Activated CD8-positive, alpha-beta memory T cell treated with anti-CD3 and anti-CD28 coated beads for 4 hours (primary cell): Measurements from ENCODE around the gene ERBB4.
"Not testable (repeated sequence)": the region's sequence is repeated elsewhere in the genome, so short reads cannot be mapped to it uniquely, and the experiment has no call there.

Experiments
- DNase-seq, 2 donors: peaks; one replicate each; pipeline ENCODE4 v3.0.0-alpha.2; 2020; ENCODE audit warnings: low read depth in 2 of 2

Gene ERBB4

DNA sequence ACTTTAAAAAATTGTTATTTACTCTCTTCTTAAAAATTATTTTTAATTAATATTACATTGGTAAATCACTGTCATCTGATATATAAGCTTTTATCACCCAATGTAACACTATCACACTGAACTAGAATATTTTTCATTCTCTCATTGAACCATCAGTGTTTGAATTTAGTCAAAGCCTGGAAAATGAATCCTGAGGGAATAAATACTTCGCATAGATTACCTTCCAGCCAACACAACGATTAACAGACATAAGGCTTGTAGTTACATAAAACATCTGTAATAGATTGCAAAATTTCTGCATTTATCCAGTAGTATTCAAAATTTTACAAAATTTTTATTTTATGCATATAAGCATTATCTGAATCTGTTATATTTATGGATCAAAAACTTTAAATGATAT lies 314.9 kb downstream of the ERBB4 start:
- DNase-seq: no peak

DNA sequence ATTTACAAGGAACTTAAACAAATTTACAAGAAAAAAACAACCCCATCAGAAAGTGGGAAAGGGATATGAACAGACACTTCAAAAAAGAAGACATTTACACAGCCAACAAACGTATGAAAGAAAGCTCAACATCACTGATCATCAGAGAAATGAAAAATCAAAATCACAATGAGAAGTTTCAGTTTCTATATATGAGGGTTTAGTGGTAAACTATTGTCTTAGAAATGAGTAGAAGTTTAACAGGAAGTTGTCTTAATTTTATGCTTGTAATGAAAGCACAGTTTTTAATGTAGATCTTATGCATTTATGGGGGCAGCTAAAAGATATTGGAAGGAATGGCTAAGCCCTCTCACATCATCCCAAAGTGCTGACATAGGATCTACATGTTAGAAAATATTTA lies 325.4 kb downstream of the ERBB4 start:
- DNase-seq: no peak

DNA sequence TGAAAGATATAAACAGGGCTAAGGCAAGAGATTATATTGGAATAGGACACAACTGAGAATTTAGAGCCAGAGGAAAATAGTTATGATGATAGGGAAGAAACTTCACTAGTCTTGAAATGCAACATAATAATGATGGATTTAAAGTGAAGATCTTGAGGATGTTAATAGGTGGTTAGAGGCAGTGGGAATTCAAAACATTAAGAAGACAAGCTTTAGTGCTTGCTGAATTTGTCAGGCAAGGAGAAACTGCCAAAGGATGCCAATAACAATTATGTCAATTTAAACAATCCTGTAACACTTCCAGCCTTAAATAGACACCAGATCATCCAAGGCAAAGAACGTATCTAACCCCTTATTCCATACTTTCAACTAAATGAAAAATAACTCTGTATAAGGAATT lies 330.1 kb downstream of the ERBB4 start:
- no peak for DNase-seq

DNA sequence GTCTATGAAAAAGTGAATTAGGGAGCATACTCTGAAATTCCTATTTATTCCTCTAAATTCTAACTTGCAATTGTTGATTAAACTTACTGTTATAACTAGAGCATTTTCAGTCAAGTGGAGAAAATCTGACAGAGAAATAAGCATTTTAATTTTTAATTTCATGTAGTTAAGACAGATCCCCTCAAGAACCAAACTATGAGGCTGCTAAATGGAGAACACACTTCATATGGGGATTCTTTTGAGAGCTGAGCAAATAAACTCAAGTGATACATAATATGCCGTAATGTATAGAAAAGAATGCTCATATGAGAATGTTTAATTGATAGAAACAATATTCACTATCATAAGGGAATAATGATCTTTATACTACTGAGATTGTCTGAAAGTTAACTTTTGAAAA lies 340.8 kb downstream of the ERBB4 start:
- DNase-seq: no peak

DNA sequence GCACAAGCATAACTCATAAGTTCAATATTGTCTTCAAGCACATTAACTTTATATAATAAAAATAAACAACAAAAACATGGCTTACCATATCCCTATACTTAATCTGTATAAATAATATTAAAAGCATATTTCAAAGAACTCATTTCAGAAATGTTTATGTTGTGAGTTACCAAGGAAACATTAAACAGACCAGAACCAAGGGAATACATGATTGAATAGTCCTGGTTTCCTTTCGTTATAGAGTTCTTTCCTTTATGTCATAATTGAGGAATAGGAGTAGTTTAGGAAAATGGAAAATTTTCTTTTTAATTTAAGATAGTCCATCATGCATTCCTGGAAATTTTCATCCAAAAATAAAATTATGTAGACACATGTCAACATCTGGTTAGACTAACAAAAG lies 343.0 kb downstream of the ERBB4 start:
- DNase-seq: no peak

DNA sequence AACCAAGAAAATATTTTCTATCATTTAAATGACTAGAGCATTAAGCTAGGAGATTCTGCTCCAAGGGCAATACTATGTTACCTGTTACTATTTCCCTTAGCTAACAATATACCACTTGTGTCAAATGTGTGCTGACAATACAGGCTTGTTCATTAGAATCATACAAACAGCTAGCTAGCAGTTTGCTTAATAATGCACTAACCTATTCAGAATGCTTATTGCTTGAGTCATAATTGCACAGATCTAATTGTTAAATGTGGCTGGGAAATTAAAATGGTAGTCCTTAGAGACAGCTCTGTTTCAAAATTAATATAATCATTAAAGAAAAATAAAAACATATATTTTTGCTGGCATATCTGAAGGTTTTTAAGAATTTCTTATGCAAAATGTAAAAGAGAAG lies 344.2 kb downstream of the ERBB4 start:
- DNase-seq: no peak

DNA sequence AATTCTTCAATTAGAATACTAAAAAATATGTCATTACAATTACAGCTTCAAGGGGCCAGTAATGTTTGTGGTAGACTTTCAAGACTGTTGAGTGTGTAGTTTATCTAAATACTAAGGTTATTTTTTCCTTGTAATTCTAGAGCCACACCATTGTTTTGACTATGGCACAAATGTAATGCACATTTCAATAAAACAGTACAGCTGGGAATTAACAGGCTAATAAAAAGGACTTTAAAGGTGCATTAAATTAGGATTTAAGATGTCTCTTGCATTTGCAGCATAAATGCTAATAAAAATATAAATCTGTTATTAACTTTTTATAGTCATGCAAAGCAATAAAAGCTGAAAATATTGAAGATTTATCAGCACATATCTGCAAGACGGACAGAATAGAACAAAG lies 344.8 kb downstream of the ERBB4 start:
- DNase-seq: no peak

DNA sequence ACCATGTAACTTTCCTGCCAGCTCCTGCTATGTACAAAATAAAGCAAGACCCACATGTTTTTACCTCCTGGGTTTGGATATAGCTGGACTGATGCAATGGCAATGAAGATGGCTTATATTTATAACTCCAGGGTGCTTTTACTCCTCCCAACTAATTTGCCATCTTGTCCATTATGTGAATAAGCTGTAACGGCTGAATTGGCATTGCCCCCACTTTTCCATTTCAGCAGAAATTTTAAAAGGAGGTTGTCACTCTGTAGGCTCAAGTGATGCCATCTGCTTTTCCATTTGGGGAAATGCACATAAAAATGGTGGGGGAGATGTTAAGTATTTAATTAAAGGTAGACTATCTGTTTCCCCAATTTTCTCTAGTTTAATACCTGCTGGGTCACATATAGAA lies 345.5 kb downstream of the ERBB4 start:
- DNase-seq: no peak

DNA sequence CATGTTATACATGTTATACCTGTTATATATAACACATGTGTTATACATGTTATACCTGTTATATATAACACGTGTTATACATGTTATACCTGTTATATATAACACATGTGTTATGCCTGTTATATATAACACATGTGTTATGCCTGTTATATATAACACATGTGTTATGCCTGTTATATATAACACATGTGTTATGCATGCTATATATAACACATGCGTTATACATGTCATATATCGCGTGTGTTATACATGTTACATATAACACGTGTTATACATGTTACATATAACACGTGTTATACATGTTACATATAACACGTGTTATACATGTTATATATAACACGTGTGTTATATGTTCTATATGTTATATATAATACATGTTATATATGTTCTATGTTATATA lies 347.2 kb downstream of the ERBB4 start:
- not testable (repeated sequence) for DNase-seq

DNA sequence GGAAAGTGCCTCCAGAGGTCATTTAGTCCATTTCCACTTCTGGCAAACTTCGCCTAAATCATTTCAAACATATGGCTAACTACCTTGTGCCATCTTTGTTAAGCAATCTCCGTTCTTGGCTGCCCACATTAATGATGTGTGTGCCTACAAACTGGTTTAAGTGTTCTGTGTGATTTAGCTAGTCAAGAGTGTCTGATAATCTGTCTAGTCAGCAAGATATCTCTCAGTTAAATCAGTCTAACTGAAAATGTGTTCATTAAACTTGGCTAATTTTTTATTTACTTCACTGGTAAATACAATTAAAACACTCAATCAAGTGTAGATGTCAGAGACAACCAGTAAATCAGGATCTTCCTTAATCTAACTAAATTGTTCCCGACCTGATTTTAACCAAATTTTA lies 352.4 kb downstream of the ERBB4 start:
- DNase-seq: no peak

DNA sequence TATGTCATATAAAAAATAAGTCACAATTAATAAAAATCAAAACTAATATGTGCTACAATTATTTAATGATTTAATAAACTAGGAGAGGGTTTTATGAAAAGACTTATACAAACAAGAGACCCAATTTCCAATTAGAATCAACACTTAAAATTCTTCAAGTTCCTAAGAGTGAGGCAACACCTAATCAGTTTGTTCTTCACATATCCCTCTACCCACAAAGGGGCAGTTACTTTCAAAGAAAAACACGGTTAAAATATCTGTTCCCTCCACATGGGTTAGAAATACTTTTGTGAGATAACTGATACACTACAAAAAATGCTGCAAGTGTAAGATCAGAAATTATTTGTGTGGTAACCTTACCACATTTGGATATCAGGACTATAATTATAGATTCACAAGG lies 357.0 kb downstream of the ERBB4 start:
- DNase-seq: no peak

DNA sequence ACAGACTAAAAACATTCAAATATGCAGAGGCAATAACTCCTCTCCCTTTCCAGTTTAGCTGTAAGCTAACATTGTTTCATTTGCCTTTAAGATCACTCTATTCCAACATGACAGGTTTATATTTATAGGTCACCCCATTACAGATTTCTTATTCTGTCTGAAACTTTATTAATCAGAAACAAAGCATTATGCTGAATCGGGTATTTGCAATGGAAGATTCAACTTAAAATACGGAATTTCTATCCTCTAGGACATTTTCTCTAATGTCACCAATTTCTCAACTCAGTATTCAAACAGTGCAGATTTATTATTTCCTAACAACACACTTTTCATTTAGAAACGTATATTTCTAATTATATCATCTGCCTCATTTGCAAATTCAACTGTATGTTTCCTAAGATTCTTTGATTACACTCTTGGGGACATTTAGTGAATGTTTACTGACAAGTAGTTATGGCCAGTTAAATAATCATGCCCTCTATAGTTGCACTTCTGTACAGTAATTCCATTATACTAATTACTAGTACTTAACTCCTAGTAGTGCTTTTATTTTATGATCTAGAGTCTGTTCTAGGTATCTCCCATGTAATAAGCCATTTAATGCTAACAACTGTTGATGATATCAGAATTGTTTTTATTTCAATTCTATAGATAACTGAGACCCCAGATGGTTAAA lies 358.1 kb downstream of the ERBB4 start:
- no peak for DNase-seq

DNA sequence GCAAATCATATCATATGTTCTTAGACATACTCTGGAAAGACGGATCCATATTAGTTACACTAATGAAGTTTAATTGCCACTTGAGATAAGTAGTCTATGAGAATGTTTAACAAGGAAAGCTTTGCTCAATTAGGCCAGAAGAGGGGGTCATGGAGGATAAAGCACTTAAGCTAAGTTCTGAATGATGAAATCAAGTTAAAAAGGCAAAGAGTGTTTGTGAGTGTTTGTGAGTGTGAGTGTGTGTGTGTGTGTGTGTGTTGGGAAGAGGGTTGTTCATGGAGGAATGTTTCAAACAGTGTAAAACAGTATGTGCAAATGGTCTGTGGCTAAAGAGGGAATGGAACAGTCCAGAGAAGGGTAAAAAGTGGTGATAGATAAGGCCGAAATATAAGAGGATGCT lies 360.9 kb downstream of the ERBB4 start:
- DNase-seq: no peak

DNA sequence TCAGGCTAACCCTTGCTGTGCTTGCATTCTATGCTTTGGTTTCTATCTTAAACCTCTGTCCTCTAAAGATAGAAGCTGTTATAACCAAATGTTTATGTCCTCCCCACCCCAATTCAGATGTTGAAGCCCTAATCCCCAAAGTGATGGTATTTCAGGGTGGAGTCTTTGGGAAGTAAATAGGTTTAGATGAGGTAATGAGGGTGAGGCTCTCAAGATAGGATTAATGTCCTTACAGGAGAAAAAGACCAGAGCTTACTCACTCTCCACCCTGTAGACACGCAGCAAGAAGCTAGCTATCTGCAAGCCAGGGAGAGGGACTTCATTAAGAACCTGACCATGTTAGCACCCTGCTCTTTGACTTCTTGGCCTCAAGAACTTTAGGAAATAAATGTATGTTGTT lies 362.5 kb downstream of the ERBB4 start:
- no peak for DNase-seq

DNA sequence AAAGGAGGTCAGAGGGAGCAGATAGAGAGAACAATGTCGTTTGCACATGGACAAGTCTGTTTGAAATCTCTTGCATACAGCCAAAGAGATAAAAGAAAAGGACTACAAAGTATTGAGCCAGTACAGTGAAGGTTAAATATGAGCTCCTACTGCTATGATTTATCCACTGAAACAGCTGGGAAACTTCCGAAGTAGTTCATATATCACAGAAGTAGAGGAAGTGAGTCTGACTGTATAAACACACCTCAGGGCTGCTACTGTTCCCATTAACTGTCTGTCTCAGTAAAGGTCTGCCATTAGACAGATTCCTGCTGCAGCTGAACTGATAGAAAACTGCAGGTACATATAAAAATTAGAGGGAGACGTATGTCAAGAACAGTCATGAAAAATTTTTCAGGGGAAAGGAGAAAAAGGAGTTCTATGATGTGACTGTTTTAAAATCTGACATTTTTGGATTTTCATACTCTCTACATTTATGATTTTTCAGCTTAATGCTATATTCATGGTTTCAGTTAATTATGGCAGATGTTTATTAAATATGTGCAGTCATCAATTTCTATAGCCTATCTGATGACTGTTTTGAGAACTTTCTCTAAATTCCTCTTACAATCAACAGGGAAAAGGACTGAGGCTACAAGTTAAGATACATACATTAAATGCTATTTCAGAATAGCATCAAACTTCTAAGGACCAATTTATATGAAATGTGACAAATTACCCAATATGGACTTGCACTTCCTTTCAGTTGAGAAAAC lies 364.7 kb downstream of the ERBB4 start:
- no peak for DNase-seq

DNA sequence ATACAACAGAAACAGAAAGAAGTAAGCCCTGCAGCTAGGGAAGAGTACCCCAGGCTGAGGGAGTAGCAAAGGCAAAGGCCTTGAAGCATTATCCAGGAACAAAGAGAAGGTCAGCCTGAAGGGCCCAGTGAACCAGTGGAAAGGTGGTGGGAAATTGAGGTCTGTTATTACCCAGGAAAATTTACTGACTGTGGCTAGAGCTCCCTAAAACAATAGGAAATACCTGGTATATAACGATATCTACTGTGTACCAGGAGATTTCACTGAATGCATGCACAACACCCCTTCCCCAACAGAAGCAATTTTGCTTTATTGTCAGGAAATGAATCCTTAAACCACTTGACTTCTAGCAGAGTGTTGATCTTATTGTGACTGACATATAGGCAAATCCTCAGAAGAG lies 365.3 kb downstream of the ERBB4 start:
- no peak for DNase-seq

DNA sequence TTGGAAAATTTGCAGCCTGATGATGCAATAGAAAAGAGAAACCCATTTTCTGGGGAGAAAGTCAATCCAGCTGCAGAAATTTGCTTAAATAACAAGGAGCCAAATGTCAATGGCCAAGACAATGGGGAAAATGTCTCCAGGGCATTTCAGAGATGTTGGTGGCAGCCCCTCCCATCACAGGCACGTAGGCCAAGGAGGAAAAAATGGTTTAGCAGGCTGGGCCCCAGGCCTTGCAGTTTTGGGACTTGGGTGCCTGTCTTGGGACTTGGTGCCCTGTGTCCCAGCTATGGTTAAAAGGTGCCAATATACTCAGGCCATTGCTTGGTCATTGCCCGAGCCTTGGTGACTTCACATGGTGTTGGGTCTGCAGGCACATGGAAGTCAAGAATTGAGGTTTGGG lies 368.2 kb downstream of the ERBB4 start:
- no peak for DNase-seq

DNA sequence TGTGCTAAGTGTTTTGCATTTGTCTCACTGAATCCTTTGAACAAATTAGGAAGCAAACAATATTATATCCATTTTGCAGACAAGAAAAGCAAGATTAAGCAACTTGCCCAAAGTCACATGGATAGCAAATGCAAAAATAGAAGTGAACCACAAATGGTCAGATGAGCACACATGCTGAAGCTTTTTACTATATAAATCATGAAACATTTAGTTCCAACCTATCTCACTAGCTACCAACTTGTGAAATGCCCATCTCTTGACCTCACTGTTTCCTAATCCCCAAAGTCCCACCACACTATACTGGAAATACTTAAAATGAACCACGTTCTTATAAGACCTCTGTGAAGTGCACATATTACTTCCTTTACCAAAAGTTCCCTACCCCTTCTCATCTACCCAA lies 380.5 kb downstream of the ERBB4 start:
- DNase-seq: no peak

DNA sequence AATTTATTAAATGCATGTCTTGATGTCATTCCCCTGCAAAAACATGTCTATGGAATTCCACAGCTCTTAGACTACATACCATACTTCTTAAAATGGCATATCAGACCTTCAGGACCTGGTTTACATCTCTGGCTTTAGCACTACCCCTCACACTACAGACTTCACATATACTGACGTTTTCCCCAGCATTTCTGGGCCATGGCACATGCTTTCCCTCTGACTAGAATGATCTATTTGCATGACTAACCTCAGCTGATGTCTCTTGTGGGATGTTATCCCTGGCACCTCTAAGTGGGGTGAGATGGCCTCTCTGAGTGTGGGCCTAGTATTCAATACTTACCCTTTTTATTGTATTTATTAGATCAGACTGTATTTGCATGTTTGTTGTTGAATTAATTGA lies 381.6 kb downstream of the ERBB4 start:
- DNase-seq: no peak

DNA sequence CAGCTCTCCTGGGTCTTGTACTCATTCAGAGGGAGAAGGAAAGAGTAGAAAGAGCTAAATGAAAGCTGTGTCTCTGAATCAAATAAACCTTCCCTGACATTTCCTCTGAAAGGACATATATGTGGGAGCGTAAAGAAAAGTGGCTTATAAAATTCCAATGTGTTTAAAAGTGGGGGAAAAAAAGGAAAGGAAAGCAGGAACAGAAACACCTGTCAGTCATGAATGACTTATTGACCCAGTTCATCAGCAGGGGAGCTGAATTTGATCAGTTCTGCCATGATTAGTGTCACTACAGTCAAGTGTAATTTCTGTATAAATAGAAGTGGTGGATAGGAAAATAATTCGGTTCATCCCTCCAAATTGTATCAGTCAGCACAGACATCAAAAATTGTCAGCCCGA lies 382.5 kb downstream of the ERBB4 start:
- DNase-seq: no peak

DNA sequence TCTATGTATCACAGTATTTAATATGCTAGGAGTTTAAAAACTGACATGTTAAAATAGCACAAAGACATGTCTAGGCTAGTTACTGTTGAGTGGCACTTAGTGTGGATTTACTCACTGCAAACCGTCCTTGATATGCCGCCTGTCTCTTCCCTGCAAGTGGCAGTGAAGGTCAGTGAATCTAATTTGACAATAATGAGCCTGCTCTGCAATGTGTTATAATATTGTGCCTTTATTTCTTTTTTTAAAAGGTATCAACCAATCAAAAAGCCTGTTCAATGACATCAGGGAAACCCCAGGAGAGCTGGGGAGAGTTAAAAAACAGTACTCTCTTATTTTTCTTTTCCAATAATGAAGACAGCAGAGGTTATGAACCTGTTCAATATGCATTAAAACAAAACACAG lies 384.1 kb downstream of the ERBB4 start:
- no peak for DNase-seq

DNA sequence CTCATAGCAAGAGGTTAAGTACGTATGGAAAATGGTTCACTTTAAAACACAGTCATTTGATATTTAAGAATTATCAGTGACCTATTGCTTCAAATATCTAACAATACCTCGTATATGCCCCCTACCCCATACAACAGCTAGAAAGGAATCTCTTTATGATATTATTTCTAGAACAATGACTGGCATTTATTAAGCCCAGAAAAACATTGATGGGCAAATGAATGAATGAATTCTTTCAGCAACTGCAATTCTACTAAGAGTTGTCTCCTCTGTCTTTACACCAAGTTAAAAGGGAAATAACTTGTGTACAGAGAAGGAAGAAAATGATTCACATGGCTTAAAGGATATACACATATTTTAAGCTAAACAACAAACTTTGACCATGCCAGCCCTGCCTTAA lies 384.7 kb downstream of the ERBB4 start:
- no peak for DNase-seq

DNA sequence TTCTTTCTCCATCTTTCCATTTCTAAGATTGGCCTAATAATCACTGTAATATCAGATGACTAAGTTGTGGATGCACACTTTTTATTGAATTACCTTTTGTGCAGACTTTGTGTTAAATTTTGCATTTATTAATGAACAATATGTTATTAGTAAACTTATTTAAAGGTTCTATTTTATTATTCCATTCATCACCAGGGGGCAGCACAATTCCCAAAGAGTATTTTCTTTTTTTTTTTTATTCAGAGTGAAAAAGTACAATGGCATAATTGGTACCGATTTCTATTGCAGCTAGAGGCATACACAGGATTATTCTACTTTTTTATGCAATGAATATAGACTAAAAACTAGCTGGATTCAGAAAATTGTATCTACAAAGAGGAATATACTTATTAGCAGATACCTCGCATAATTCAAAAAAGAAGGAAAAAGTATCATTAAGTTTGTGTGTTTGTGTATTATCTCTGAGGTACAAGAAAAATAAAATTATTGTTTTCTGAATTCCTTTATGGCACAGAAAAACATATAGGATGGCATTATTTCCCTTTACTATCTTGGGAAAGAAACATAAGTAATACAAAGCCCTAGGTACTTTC lies 390.6 kb downstream of the ERBB4 start:
- DNase-seq: no peak
